GM18526 (cell line): ENCODE results near the gene ANKIB1.

Experiments
- POLR2A ChIP-seq: IDR thresholded peaks from 3 replicates; pipeline ENCODE4 v1.6.1; 2011; ENCODE audit not compliant: insufficient read length; ENCODE audit errors: extremely low read depth

ANKIB1 gene

GRCh38 chr7:92402920-92403759 is 157.4 kb downstream of the ANKIB1 start:
- no peak for TF ChIP-seq POLR2A

DNA sequence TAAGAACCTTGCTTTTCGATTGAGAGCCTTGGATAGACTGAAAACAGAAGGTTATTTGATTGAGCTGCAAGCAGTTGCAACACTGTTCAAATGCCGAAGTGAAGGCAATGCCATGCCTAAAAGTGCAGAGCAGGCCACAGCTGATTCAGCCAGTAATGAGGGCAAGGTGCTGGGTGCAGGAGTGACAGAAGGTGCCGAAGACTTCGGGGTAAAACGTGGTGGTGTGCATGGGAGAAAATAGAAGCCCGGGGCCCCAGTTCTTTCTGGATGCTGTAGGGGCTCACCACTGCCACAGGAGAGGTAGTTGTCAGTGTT is 157.9 kb downstream of the ANKIB1 start:
- TF ChIP-seq POLR2A = no peak

- TF ChIP-seq POLR2A = no peak
Measured at GRCh38 chr7:92404170-92404614, 158.4 kb downstream of the ANKIB1 start.

- TF ChIP-seq POLR2A = no peak
Measured at GRCh38 chr7:92409357-92409756, 163.6 kb downstream of the ANKIB1 start.

GRCh38 chr7:92412745-92413144 is 167.0 kb downstream of the ANKIB1 start:
- no peak for TF ChIP-seq POLR2A

GRCh38 chr7:92413550-92413949 is 167.8 kb downstream of the ANKIB1 start:
- TF ChIP-seq POLR2A = no peak

GRCh38 chr7:92415225-92415624 is 169.5 kb downstream of the ANKIB1 start:
- TF ChIP-seq POLR2A = no peak

DNA sequence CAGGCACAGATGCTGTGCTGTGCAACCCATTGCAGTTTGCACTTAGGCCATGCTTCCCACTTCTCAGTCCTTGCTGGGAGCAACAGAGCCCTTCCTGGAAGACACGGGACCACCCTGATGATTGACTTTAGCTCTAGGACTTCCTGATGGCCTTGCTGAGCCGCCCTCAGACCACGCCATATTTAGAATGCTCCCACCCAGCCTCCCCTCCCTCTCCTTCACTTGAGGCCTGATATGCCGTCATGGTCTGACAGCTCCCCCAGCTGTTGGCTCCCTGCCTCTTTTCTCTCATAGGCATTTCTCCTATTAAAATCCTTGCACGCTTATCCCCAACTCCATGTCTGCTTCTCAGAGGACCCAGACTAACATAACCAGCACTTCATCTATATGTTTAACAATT is 172.1 kb downstream of the ANKIB1 start:
- no peak for TF ChIP-seq POLR2A

DNA sequence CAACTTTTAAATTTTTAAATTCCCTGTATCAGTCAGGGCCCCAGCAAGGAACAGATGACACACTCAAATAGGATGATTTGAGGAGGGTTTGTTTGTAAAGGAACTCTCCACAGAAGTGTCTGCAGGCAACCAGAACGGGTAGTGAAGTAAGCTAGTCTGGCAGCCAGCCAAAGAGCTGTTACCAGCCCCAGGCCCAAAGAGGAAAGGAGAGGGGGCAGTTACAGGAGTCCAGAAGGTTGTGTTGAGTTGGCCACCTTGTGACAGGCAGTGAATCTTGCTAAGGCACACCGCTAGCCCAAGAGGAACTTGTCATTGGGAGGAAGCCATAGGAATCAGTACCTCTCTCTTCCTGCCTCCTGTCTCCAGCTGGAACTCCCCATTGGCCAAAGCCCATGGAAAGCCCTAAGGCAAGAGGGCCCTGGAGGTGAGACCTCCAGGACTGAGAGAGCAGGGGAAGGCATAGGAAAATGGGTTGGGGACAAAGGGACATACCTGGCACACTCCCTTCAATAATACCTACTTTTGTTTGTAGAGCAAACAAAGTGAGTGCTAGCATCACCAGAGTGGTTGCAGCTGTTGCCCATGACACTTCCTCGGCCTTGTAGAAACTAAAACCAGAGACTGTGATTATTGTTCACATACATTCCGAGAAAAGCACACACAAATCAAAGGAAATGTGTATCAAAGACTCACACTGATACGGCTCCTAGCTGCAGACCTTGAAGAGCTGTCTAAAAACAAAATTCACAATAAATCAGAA is 176.1 kb downstream of the ANKIB1 start:
- TF ChIP-seq POLR2A = no peak

DNA sequence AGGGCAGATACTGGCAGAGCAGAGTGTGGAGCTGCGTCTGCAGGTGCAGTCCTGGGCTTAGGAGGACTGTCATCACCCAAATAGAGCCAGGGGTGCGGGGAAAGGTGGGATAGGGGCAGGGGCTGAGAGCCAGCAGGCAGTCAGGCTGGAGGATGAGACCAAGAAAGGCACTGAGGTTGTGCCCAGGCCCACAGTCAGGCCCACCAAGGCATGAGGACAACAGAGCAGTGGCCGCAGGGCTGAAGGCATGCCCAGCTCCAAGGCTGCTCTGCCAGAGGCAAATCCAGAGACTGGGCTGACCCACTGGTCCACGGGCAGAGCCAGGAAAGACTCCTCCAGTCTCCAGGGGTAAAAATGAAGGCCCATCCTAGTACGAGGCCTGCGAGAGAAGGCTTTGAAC is 177.2 kb downstream of the ANKIB1 start:
- no peak for TF ChIP-seq POLR2A

- no peak for TF ChIP-seq POLR2A
Measured at GRCh38 chr7:92423710-92424131, 177.9 kb downstream of the ANKIB1 start.

GRCh38 chr7:92425311-92425947 is 179.7 kb downstream of the ANKIB1 start:
- TF ChIP-seq POLR2A = no peak

- no peak for TF ChIP-seq POLR2A
Measured at GRCh38 chr7:92427193-92427592, 181.4 kb downstream of the ANKIB1 start.

DNA sequence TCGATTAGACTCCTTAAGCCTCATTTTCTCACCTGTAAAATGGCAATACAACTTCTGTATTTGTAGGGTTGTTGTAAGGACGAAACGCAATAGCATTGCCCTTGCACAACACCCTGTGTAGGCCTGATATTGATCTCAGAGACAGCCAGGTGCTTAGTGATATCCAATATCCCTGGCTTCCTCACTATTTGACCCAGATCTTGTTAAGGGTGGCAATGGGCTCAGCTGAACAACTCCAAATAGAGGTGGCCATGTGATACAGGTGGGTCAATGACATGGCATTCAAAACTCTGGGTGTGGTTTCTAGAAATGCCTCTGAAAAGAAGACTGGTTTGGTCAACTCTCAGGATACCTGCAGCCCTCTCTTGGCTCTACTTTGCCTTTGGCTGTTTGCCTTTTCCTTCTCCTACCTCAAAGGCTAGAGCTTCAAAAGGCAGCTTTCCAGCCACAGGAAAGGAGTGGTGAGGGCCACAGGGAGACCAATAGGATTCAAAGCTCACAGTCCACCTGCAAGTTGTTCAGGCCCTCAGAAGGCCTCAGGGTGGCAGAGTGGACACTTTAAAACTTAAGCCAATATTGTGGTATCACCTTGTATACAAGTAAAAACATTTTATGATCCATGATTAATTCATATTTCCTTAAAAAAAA is 186.6 kb downstream of the ANKIB1 start:
- no peak for TF ChIP-seq POLR2A

GRCh38 chr7:92433019-92433418 is 187.2 kb downstream of the ANKIB1 start:
- TF ChIP-seq POLR2A = no peak
